PC-9 (cell line): ENCODE data around the gene APMAP. TPM values are rescaled to one million over a fixed set of nuclear protein-coding genes. Genes with fewer than 3 reads are reported as not detected.

Experiments
- BruUV-seq: library from RNA; stranded (reverse); fragments of 400-500 nt; replicated peaks from 2 replicates; lab custom pipeline; 2021; lab: Mats Ljungman, UMichigan
- CTCF ChIA-PET: fragments of 300-600 bp; sonication (Branson Sonifier 250); formaldehyde crosslinking; loops from one replicate; lab custom pipeline; 2022; ENCODE audit warnings: antibody characterized with exemption; lab: Charles Lee
- POLR2A ChIA-PET: fragments of 300-600 bp; sonication (Branson Sonifier 250); formaldehyde crosslinking; loops from one replicate; lab custom pipeline; 2022; ENCODE audit warnings: antibody characterized with exemption; ENCODE audit not compliant: unreplicated experiment; lab: Charles Lee
- DNase-seq, 2 experiments: peaks; one replicate each; pipeline versions ENCODE4 v3.0.0 to v3.0.0-alpha.2; 2015 to 2022; ENCODE audit warnings: mixed read lengths in 1 of 2
- H2AFZ ChIP-seq: fragments of 200-600 bp; sonication (generic); 2 replicates; pipeline ENCODE4 v1.8.1; 2017; ENCODE audit warnings: antibody characterized with exemption
- H3F3A ChIP-seq: fragments of 200-600 bp; sonication (generic); 2 replicates; pipeline ENCODE4 v1.8.1; 2017; ENCODE audit warnings: antibody characterized with exemption, mild to moderate bottlenecking, low read depth; ENCODE audit not compliant: insufficient read depth
- H3K27ac ChIP-seq: fragments of 200-600 bp; sonication (generic); 2 replicates; pipeline ENCODE4 v1.6.1; 2016; ENCODE audit warnings: mixed run types
- H3K27me3 ChIP-seq: fragments of 200-600 bp; sonication (generic); 2 replicates; pipeline ENCODE4 v1.6.1; 2016; ENCODE audit warnings: low read depth, mixed run types; ENCODE audit not compliant: insufficient read depth
- H3K36me3 ChIP-seq: fragments of 200-600 bp; sonication (generic); 2 replicates; pipeline ENCODE4 v1.6.1; 2016; ENCODE audit warnings: low read depth, mixed run types
- H3K4me1 ChIP-seq: fragments of 200-600 bp; sonication (generic); replicated peaks from 2 replicates; pipeline ENCODE4 v1.6.1; 2016; ENCODE audit warnings: mixed run types; ENCODE audit not compliant: insufficient read depth
- H3K4me2 ChIP-seq: fragments of 200-600 bp; sonication (generic); 2 replicates; pipeline ENCODE4 v1.6.1; 2017; ENCODE audit warnings: mixed run types
- H3K4me3 ChIP-seq: fragments of 200-600 bp; sonication (generic); 2 replicates; pipeline ENCODE4 v1.6.1; 2016; ENCODE audit warnings: mixed run types
- H3K79me2 ChIP-seq: fragments of 200-600 bp; sonication (generic); 2 replicates; pipeline ENCODE4 v1.6.1; 2017; ENCODE audit warnings: low read depth, mixed run types
- H3K9me2 ChIP-seq: fragments of 200-600 bp; sonication (generic); 2 replicates; pipeline ENCODE4 v1.8.1; 2017; ENCODE audit warnings: mild to moderate bottlenecking; ENCODE audit not compliant: insufficient read depth
- H3K9me3 ChIP-seq: fragments of 200-600 bp; sonication (generic); 2 replicates; pipeline ENCODE4 v1.8.1; 2016; ENCODE audit warnings: low read depth; ENCODE audit not compliant: insufficient read depth
- H4K20me1 ChIP-seq: fragments of 200-600 bp; sonication (generic); 2 replicates; pipeline ENCODE4 v1.8.1; 2017; ENCODE audit not compliant: insufficient read depth
- CTCF ChIP-seq: fragments of 200-600 bp; sonication (generic); conservative IDR thresholded peaks from 2 replicates; pipeline ENCODE4 v1.6.1; 2017; ENCODE audit warnings: mixed run types, antibody characterized with exemption, mild to moderate bottlenecking, moderate library complexity
- EZH2 ChIP-seq: fragments of 200-600 bp; sonication (generic); IDR thresholded peaks from 2 replicates; pipeline ENCODE4 v1.8.0; 2017; ENCODE audit warnings: antibody characterized with exemption, low read depth
- intact Hi-C: fragments of 100-400 bp; cut with micrococcal nuclease; formaldehyde crosslinking; loops from one replicate; pipeline ENCODE4 v1.10.0; 2022; ENCODE audit not compliant: unreplicated experiment
- total RNA-seq: library from RNA; stranded (reverse); gene quantifications from 2 replicates; pipeline ENCODE4 v1.2.3, GENCODE V29; 2021

APMAP gene
- total RNA-seq, 1 experiment from 2014 or later = 103 TPM

GRCh38 chr20:24996449-24997377, 4.2 kb upstream of the APMAP start:
- Histone ChIP-seq H3K27ac (no peak overlapping the region), H3K4me2 (no peak overlapping the region), H3K9me3 (no peaks in the 10 kb centered on the region), H4K20me1 (no peaks in the 10 kb centered on the region), H2AFZ (no peak overlapping the region), H3F3A (peaks cover 25% of the 10 kb centered on the region), H3K4me1 (peaks cover 58% of the 10 kb centered on the region), H3K27me3 (no peaks in the 10 kb centered on the region), H3K4me3 (no peak overlapping the region), H3K9me2 (no peaks in the 10 kb centered on the region), H3K79me2 (peaks cover 7% of the 10 kb centered on the region), H3K36me3 (no peaks in the 10 kb centered on the region)
- intact Hi-C loops = loop anchor here (10.0 kb wide), 1 partner anchor 698 kb away; the partner anchor contains the start of gene ZNF337
- ChIA-PET CTCF (interaction anchor here (0.8 to 3.8 kb wide), 3 partner anchors 67 to 402 kb away, joined by 3 to 12 read pairs (median 6); no protein-coding TSS in a partner anchor), POLR2A (no interaction called here)
- no peak for DNase-seq
- TF ChIP-seq EZH2 = no peak
- no peak for TF ChIP-seq CTCF
- BruUV-seq = no TSS peak

- no peaks in the 10 kb centered on the region for H3K27me3 ChIP-seq
- H3K79me2 ChIP-seq = peaks cover 15% of the 10 kb centered on the region
- TF ChIP-seq EZH2 = no peak
- TF ChIP-seq CTCF = no peak
- ChIA-PET POLR2A (no interaction called here), CTCF (interaction anchor here (0.6 to 3.8 kb wide), 6 partner anchors 17 to 403 kb away, joined by 3 to 12 read pairs (median 4); no protein-coding TSS in a partner anchor)
- no peaks in the 10 kb centered on the region for H3K36me3 ChIP-seq
- H3F3A ChIP-seq = peaks cover 17% of the 10 kb centered on the region
- no peak overlapping the region for H3K4me3 ChIP-seq
- H4K20me1 ChIP-seq = no peaks in the 10 kb centered on the region
- H2AFZ ChIP-seq = no peak overlapping the region
- DNase-seq = no peak
- H3K4me1 ChIP-seq = peaks cover 65% of the 10 kb centered on the region
- intact Hi-C loops = loop anchor here (1.0 to 10.0 kb wide), 3 partner anchors 183 to 699 kb away; partner anchors contain the start of gene ZNF337
- BruUV-seq = no TSS peak
- no peak overlapping the region for H3K4me2 ChIP-seq
- H3K9me3 ChIP-seq = no peaks in the 10 kb centered on the region
- no peaks in the 10 kb centered on the region for H3K9me2 ChIP-seq
- H3K27ac ChIP-seq = no peak overlapping the region
These were observed 3.3 kb upstream of the APMAP start for GRCh38 chr20:24995741-24996448.
